Ovary (tissue), 3 donors: ENCODE data around the gene SUSD3.

ENCODE experiments used
- CTCF ChIP-seq, 3 donors: fragments of 450-650 bp in 2 of 3; fragments of 200-600 bp in 1 of 3; IDR thresholded peaks; one replicate each; pipeline versions ENCODE4 v1.5.1 to v1.8.0; 2016 to 2022; ENCODE audit warnings: antibody characterized with exemption in 3 of 3, mild to moderate bottlenecking in 1 of 3
- POLR2A ChIP-seq: fragments of 450-650 bp; IDR thresholded peaks from one replicate; pipeline ENCODE4 v1.6.1; 2017; ENCODE audit warnings: antibody characterized with exemption, mild to moderate bottlenecking, moderate library complexity
- donor health status: DM: no; HTN: no; CAD: no.

GRCh38 chr9:93012963-93013855 lies 45.3 kb upstream of the SUSD3 start:
- TF ChIP-seq CTCF (IDR thresholded peaks at IDR 0.05), result no peak
- TF ChIP-seq POLR2A, result no peak
